Right ventricle myocardium inferior (tissue), 1 donor: Measurements from ENCODE around the gene HIC1. TPM values are rescaled to one million over a fixed set of nuclear protein-coding genes. Genes with fewer than 3 reads are reported as not detected.
A peak's percentile ranks its signal among the peaks of the same experiment; 100 is the strongest.
"Not testable (repeated sequence)": the region's sequence is repeated elsewhere in the genome, so short reads cannot be mapped to it uniquely, and the experiment has no call there.

ENCODE experiments used
- ATAC-seq: fragments of 200-7000 bp; cut with Tn5 transposase; one replicate; pipeline ENCODE4 v1.9.1; 2020; ENCODE audit warnings: mild to moderate bottlenecking, moderate library complexity
- DNase-seq: peaks from one replicate; pipeline ENCODE4 v3.0.0; 2021; ENCODE audit errors: missing footprints
- intact Hi-C: fragments of 100-400 bp; cut with DNase I; formaldehyde crosslinking; loops from one replicate; pipeline ENCODE4 v1.11.0; 2022
- long read RNA-seq: library from polyadenylated mRNA; unstranded; transcript quantifications from one replicate; pipeline ENCODE4 v2.0.0, GENCODE V29; 2021
- total RNA-seq: library from RNA; stranded (reverse); fragmentation: NEBNext Ultra II Directional; extraction: Animal tissue kit (Norgen Biotek cat#: 25700); gene quantifications from one replicate; pipeline ENCODE4 v1.2.1, GENCODE V29; 2021
- donor health status: DM: no; HTN: yes; CAD: no; lungs with severe emphysema.

The HIC1 gene
- total RNA-seq: 22.7 TPM
- long read RNA-seq, transcript HIC1-206 (1 exons, 725 nt): major isoform, 7 of 32 reads
- long read RNA-seq, partial matches to known transcripts: 0 of 32 reads
- long read RNA-seq, other reads (novel, unspliced or antisense): 20 of 32 reads

- intact Hi-C loops: loop anchor here (1.0 to 5.0 kb wide), 4 partner anchors 38 to 229 kb away; no protein-coding TSS in a partner anchor
- ATAC-seq (peak; percentile 74), DNase-seq (peak; percentile 93)
These were observed at the start of gene HIC1 for GRCh38 chr17:2054512-2055291. HIC1 (plus strand) TSS chr17:2055103; CDS start chr17:2056691, 1,588 bp downstream.

GRCh38 chr17:2008332-2009126, 46.4 kb upstream of the HIC1 start:
- no peak for ATAC-seq
- intact Hi-C loops: no loop called here
- no peak for DNase-seq

GRCh38 chr17:2009737-2010136, 45.2 kb upstream of the HIC1 start:
- intact Hi-C loops: no loop called here
- no peak for DNase-seq

GRCh38 chr17:2011411-2012371, 43.2 kb upstream of the HIC1 start:
- intact Hi-C loops: no loop called here
- ATAC-seq: no peak
- DNase-seq: no peak

More at GRCh38 chr17:2009737-2010136, 45.2 kb upstream of the HIC1 start:
- no peak for ATAC-seq

- ATAC-seq: no peak
- DNase-seq: no peak
- intact Hi-C loops: no loop called here
These were observed 42.4 kb upstream of the HIC1 start for GRCh38 chr17:2012499-2012898.

- ATAC-seq, DNase-seq, intact Hi-C loops: not testable (repeated sequence)
These were observed 41.5 kb upstream of the HIC1 start for GRCh38 chr17:2013220-2013993.

GRCh38 chr17:2013994-2014317, 40.9 kb upstream of the HIC1 start:
- ATAC-seq (no peak), DNase-seq (no peak)
- intact Hi-C loops: no loop called here

GRCh38 chr17:2015314-2015713, 39.6 kb upstream of the HIC1 start:
- DNase-seq (no peak), ATAC-seq (no peak)
- intact Hi-C loops: no loop called here

- ATAC-seq: no peak
- intact Hi-C loops: no loop called here
- DNase-seq: no peak
These were observed 38.4 kb upstream of the HIC1 start for GRCh38 chr17:2016494-2016893.

GRCh38 chr17:2017274-2017941, 37.5 kb upstream of the HIC1 start:
- ATAC-seq: no peak
- no peak for DNase-seq
- intact Hi-C loops: no loop called here

GRCh38 chr17:2018716-2019510, 36.0 kb upstream of the HIC1 start:
- no peak for ATAC-seq
- DNase-seq: no peak
- intact Hi-C loops: no loop called here

- no peak for ATAC-seq
- intact Hi-C loops: no loop called here
- DNase-seq: no peak
These were observed 35.2 kb upstream of the HIC1 start for GRCh38 chr17:2019723-2020122.

GRCh38 chr17:2020721-2021120, 34.2 kb upstream of the HIC1 start:
- ATAC-seq (no peak), DNase-seq (peak; percentile 73)
- intact Hi-C loops: no loop called here

GRCh38 chr17:2022647-2023240, 32.2 kb upstream of the HIC1 start:
- intact Hi-C loops: no loop called here
- DNase-seq: no peak
- ATAC-seq: no peak

GRCh38 chr17:2023256-2023655, 31.6 kb upstream of the HIC1 start:
- DNase-seq (no peak), ATAC-seq (no peak)
- intact Hi-C loops: no loop called here
